ENCODE data around the gene SPSB2. TPM values are rescaled to one million over a fixed set of nuclear protein-coding genes. Genes with fewer than 3 reads are reported as not detected.
"Not testable (repeated sequence)": the region's sequence is repeated elsewhere in the genome, so short reads cannot be mapped to it uniquely, and the experiment has no call there.

The SPSB2 gene
- total RNA-seq, 2 donors from 2014 or later: 9.2 to 19.1 TPM

- DNase-seq (ENCODE audit: low spot score) (no peak), ATAC-seq (ENCODE audit: insufficient number of reproducible peaks, low FRiP score, low read depth) (no peak)
- Histone ChIP-seq H3K9me3 (no peaks in the 10 kb centered on the region), H3K4me1 (ENCODE audit: control insufficient read depth in 1 of 2, low read depth in 2 of 2) (peaks cover 4 to 17% of the 10 kb centered on the region in 2 donors), H3K4me3 (no peak overlapping the region), H3K27ac (no peak overlapping the region), H3K36me3 (peaks cover 13% of the 10 kb centered on the region), H3K27me3 (replicated peaks; ENCODE audit: insufficient read depth) (no peaks in the 10 kb centered on the region)
- no peak for TF ChIP-seq CTCF (IDR thresholded peaks at IDR 0.05)
Observed at GRCh38 chr12:6888360-6888759, 15.3 kb upstream of the SPSB2 start.

- no peaks in the 10 kb centered on the region for H3K27me3 ChIP-seq (replicated peaks; ENCODE audit: insufficient read depth)
- H3K4me1 ChIP-seq (ENCODE audit: control insufficient read depth in 1 of 2, low read depth in 2 of 2): peaks cover 4 to 17% of the 10 kb centered on the region in 2 donors
- H3K36me3 ChIP-seq: peaks cover 13% of the 10 kb centered on the region
- no peaks in the 10 kb centered on the region for H3K9me3 ChIP-seq
- no peak overlapping the region for H3K4me3 ChIP-seq
- ATAC-seq (ENCODE audit: insufficient number of reproducible peaks, low FRiP score, low read depth): no peak
- no peak overlapping the region for H3K27ac ChIP-seq
- no peak for DNase-seq (ENCODE audit: low spot score)
- TF ChIP-seq CTCF (IDR thresholded peaks at IDR 0.05): no peak
Observed at GRCh38 chr12:6887460-6887859, 14.4 kb upstream of the SPSB2 start.

- peaks cover 13% of the 10 kb centered on the region for H3K36me3 ChIP-seq
- H3K4me3 ChIP-seq; H3K9me3 ChIP-seq; DNase-seq (ENCODE audit: low spot score); ATAC-seq (ENCODE audit: insufficient number of reproducible peaks, low FRiP score, low read depth); H3K4me1 ChIP-seq (ENCODE audit: control insufficient read depth in 1 of 2, low read depth in 2 of 2); H3K27me3 ChIP-seq (replicated peaks; ENCODE audit: insufficient read depth); H3K27ac ChIP-seq: not testable (repeated sequence)
Observed at GRCh38 chr12:6886206-6886999, 13.3 kb upstream of the SPSB2 start.

- no peak for DNase-seq (ENCODE audit: low spot score)
- TF ChIP-seq CTCF (IDR thresholded peaks at IDR 0.05): no peak
- no peaks in the 10 kb centered on the region for H3K27me3 ChIP-seq (replicated peaks; ENCODE audit: insufficient read depth)
- H3K9me3 ChIP-seq: no peaks in the 10 kb centered on the region
- no peak overlapping the region for H3K4me3 ChIP-seq
- ATAC-seq (ENCODE audit: insufficient number of reproducible peaks, low FRiP score, low read depth): no peak
- H3K27ac ChIP-seq: no peak overlapping the region
- H3K36me3 ChIP-seq: peaks cover 13% of the 10 kb centered on the region
- H3K4me1 ChIP-seq (ENCODE audit: control insufficient read depth in 1 of 2, low read depth in 2 of 2): no peaks in the 10 kb centered on the region
Observed at GRCh38 chr12:6884539-6884938, 11.4 kb upstream of the SPSB2 start.

GRCh38 chr12:6883683-6884082, 10.6 kb upstream of the SPSB2 start:
- no peak for DNase-seq (ENCODE audit: low spot score)

More at GRCh38 chr12:6883683-6884082, 10.6 kb upstream of the SPSB2 start:
- no peak for TF ChIP-seq CTCF (IDR thresholded peaks at IDR 0.05)
- H3K4me1 ChIP-seq (ENCODE audit: control insufficient read depth in 1 of 2, low read depth in 2 of 2): no peaks in the 10 kb centered on the region
- no peak overlapping the region for H3K27ac ChIP-seq
- peaks cover 13% of the 10 kb centered on the region for H3K36me3 ChIP-seq
- no peaks in the 10 kb centered on the region for H3K9me3 ChIP-seq
- no peak overlapping the region for H3K4me3 ChIP-seq
- ATAC-seq (ENCODE audit: insufficient number of reproducible peaks, low FRiP score, low read depth): no peak
- H3K27me3 ChIP-seq (replicated peaks; ENCODE audit: insufficient read depth): no peaks in the 10 kb centered on the region
